ENCODE data around the gene TNFRSF8. TPM values are rescaled to one million over a fixed set of nuclear protein-coding genes. Genes with fewer than 3 reads are reported as not detected.

Gene TNFRSF8
- total RNA-seq, 1 experiment from 2014 or later, result not detected

DNA sequence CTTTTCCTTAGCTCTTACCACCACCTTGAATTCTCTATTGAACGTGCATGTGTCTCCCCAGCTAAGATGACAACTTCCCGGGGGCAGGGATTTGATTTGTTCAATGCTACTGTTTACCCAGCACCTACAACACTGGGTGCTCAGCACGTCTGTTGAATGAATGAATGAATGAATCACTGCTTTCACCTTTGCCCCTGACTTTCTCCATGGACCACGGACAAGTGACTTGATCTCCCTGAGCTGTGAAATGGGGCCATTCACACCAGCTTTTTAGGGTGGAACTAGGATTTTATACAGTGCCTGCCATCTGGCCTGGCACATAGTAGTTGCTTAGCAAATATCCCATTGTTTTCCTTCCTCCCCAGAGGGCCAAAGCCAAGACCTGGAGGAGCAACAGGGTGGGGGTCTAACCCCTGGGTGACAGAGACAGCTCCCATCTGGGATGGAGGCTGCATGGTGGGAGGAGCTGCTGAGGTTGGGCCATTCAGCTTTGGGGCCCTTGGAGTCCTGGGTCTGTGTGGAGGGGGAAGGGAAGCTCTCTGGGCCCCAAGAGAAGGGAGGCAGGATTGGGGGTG lies 119.4 kb downstream of the TNFRSF8 start:
- intact Hi-C loops (cut with micrococcal nuclease; ENCODE audit: unreplicated experiment), result no loop called here
- no peaks in the 10 kb centered on the region for H3K36me3 ChIP-seq (ENCODE audit: insufficient read depth, low read length, poor library complexity, severe bottlenecking)
- H3K9me3 ChIP-seq (ENCODE audit: low read depth, low read length, poor library complexity, severe bottlenecking), result no peaks in the 10 kb centered on the region
- no peak for TF ChIP-seq EZH2 (IDR thresholded peaks at IDR 0.05; ENCODE audit: borderline replicate concordance, low read depth, low read length, poor library complexity, severe bottlenecking)
- no peak for TF ChIP-seq CTCF (conservative IDR thresholded peaks at IDR 0.05; ENCODE audit: low read depth, low read length)
- peaks cover 7% of the 10 kb centered on the region for H3K4me1 ChIP-seq (ENCODE audit: insufficient read depth, low read length, poor library complexity, severe bottlenecking)
- BruUV-seq (replicated peaks), result no TSS peak
- H3K27me3 ChIP-seq (replicated peaks; ENCODE audit: insufficient read depth, low read depth, low read length, poor library complexity), result no peaks in the 10 kb centered on the region
- POLR2A ChIA-PET (ENCODE audit: low non-redundant PET), result no interaction called here
- no peak overlapping the region for H3K4me3 ChIP-seq (ENCODE audit: low read depth, low read length, poor library complexity, severe bottlenecking)
- no peak overlapping the region for H3K27ac ChIP-seq (ENCODE audit: low read depth, low read length, poor library complexity, severe bottlenecking)
- DNase-seq (ENCODE audit: low spot score), result no peak
- CTCF ChIA-PET, result no interaction called here

- TF ChIP-seq EZH2 (IDR thresholded peaks at IDR 0.05; ENCODE audit: borderline replicate concordance, low read depth, low read length, poor library complexity, severe bottlenecking) (no peak), CTCF (conservative IDR thresholded peaks at IDR 0.05; ENCODE audit: low read depth, low read length) (no peak)
- DNase-seq (ENCODE audit: low spot score), result no peak
- CTCF ChIA-PET, result no interaction called here
- POLR2A ChIA-PET (ENCODE audit: low non-redundant PET), result no interaction called here
- intact Hi-C loops (cut with micrococcal nuclease; ENCODE audit: unreplicated experiment), result no loop called here
- Histone ChIP-seq H3K36me3 (ENCODE audit: insufficient read depth, low read length, poor library complexity, severe bottlenecking) (no peaks in the 10 kb centered on the region), H3K27ac (ENCODE audit: low read depth, low read length, poor library complexity, severe bottlenecking) (no peak overlapping the region), H3K4me1 (ENCODE audit: insufficient read depth, low read length, poor library complexity, severe bottlenecking) (peaks cover 3% of the 10 kb centered on the region), H3K4me3 (ENCODE audit: low read depth, low read length, poor library complexity, severe bottlenecking) (no peak overlapping the region), H3K9me3 (ENCODE audit: low read depth, low read length, poor library complexity, severe bottlenecking) (no peaks in the 10 kb centered on the region), H3K27me3 (replicated peaks; ENCODE audit: insufficient read depth, low read depth, low read length, poor library complexity) (no peaks in the 10 kb centered on the region)
- BruUV-seq (replicated peaks), result no TSS peak
These were observed 120.1 kb downstream of the TNFRSF8 start for GRCh38 chr1:12183095-12183794.

GRCh38 chr1:12184008-12184681 lies 121.0 kb downstream of the TNFRSF8 start:
- POLR2A ChIA-PET (ENCODE audit: low non-redundant PET), result no interaction called here
- Histone ChIP-seq H3K4me3 (ENCODE audit: low read depth, low read length, poor library complexity, severe bottlenecking) (no peak overlapping the region), H3K27me3 (replicated peaks; ENCODE audit: insufficient read depth, low read depth, low read length, poor library complexity) (peaks cover 2% of the 10 kb centered on the region), H3K27ac (ENCODE audit: low read depth, low read length, poor library complexity, severe bottlenecking) (no peak overlapping the region), H3K4me1 (ENCODE audit: insufficient read depth, low read length, poor library complexity, severe bottlenecking) (no peaks in the 10 kb centered on the region), H3K36me3 (ENCODE audit: insufficient read depth, low read length, poor library complexity, severe bottlenecking) (no peaks in the 10 kb centered on the region), H3K9me3 (ENCODE audit: low read depth, low read length, poor library complexity, severe bottlenecking) (no peaks in the 10 kb centered on the region)
- TF ChIP-seq EZH2 (IDR thresholded peaks at IDR 0.05; ENCODE audit: borderline replicate concordance, low read depth, low read length, poor library complexity, severe bottlenecking), result no peak
- no peak for TF ChIP-seq CTCF (conservative IDR thresholded peaks at IDR 0.05; ENCODE audit: low read depth, low read length)
- intact Hi-C loops (cut with micrococcal nuclease; ENCODE audit: unreplicated experiment), result no loop called here
- CTCF ChIA-PET, result no interaction called here
- DNase-seq (ENCODE audit: low spot score), result no peak
- BruUV-seq (replicated peaks), result no TSS peak
